A375 (cell line): Measurements from ENCODE around the gene GUK1. TPM values are rescaled to one million over a fixed set of nuclear protein-coding genes. Genes with fewer than 3 reads are reported as not detected.

Source experiments
- small RNA-seq: library from RNA; depleted of rRNA; stranded (forward); fragments of <200 nt; gene quantifications from one replicate; pipeline ENCODE3, GENCODE V24; 2014
- total RNA-seq: library from RNA; depleted of rRNA; stranded (reverse); fragments of >200 nt; shearing (Covaris generic); gene quantifications from 2 replicates; pipeline ENCODE4 v1.2.3, GENCODE V29; 2014; rRNA removed

Gene GUK1
- 342 and 456 TPM in 2 replicates for total RNA-seq

DNA sequence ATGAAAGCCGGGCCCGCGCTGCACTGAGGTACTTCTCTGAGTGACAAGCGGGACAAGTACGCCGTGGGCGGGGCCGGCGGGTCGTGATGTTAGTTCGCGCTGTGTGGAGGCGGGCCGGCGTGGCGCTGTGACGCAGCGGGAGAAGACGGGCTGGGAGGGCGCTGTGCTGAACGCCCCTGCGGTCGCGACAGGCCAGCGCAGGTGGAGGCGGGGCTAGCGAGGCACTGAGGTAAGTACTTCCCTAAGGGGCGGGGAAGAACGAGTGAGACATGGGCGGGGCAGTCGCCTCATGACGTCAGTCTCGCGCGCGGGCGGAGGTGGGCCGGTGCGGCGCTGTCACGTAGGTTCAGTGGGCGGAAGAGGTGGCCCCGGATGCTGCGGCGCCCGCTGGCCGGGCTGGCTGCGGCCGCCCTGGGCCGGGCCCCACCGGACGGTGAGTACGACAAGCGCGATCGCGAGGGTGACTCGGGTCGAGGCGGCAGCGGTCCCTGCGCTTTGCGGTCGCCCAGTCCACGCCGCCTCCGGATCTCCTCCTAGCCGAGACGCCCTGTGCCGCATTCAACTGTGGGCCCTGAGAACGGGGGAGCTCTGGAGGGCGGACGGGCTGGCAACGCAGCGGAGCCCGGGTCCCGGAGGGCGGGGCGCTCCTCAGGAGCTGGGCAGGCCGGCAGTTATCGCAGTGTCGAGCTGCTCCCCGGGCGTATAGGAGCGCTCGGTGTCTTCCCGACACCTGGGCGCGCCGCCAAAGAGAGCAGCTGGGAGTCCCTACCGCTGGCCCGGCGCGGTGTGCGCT lies at the start of gene GUK1:
TSS of gene GUK1 (plus strand) at position 349 of the 793 bp plus-strand sequence. CDS start at position 373, 24 bp downstream.

DNA sequence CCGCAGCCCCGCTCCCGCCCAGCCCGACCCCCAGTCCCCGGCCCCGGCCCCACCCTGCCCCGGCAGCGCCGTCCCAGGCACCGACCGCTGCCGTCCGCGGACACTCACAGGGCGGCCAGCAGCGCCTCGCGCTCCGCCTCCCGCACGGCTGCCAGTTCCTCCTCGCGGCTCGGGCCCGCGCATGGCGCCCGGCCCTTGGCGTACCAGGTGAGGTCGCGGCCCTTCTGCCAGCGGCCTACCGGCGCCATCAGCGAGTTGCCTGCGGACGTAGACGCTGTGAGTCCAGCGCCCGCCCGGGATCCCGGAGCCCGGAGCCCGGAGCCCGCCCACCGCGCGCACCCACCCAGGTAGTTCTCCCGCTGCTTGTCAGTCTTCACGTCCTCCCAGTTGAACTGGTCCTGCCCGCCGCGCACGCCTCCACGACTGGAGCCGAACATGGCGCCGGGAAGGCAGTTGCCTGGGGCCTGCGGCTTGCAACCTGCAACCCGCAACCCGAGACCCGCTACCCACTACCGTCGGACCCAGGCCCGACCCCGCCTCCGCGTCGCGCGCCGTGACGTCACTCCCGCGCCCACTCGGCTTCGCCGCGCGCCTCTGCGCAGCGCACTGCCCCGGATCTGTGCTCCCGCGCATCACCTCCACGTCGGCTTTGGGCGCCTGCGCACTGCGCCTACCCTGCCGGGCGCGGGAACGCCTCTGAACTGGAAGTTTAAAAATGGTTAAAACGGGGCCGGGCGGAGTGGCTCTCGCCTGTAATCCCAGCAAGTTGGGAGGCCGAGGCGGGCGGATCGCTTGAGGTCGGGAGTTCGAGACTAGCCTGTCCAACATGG lies 37.1 kb upstream of the GUK1 start, which contains the start of gene C1orf35:
TSS of gene C1orf35 (minus strand) at position 535 of the 830 bp plus-strand sequence. CDS start at position 437, 98 bp downstream.

DNA sequence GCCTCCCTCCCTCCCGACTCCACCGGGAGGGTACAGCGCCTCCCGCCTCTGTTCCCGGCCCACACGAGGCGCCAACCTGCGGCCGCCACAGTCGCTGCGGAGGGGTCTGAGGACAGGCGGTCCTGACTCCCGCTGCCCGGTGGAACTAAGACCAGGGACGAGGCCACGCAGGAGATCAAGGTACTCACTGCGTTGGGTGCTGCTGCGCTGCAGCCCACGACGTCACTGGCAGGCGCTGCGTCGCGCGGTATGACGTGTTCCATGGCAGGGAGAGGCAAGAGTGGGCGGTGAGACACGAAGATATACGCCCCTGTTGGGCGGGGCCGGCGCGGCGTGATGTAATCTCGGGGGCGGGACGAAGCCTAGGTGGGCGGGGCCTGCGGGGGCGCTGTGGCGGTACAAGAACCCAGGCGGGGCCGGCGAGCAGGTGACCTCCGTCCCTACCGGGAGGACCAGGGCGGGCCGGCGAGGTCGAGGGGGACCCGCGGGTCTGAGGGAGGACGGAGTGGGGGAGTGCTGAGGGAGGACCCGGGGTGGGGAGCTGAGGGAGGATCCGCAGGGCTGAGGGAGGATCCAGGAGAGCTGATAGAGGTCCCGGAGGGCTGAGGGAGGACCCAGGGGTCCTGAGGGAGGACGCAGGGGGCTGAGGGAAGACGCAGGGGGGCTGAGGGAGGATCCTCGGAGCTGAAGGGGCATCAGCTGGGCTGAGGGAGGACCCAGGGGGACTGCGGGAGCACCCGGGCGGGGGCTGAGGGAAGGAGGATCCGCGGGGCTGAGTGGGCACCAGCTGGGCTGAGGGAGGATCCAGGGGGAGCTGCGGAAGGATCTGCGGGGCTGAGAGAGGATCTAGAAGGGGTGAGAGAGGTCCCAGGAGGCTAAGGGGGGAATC lies 30.8 kb upstream of the GUK1 start, which contains the start of gene MRPL55:
TSS of gene MRPL55 (minus strand) at position 227 of the 889 bp plus-strand sequence. CDS start 1,039 bp downstream, outside the sequence.

DNA sequence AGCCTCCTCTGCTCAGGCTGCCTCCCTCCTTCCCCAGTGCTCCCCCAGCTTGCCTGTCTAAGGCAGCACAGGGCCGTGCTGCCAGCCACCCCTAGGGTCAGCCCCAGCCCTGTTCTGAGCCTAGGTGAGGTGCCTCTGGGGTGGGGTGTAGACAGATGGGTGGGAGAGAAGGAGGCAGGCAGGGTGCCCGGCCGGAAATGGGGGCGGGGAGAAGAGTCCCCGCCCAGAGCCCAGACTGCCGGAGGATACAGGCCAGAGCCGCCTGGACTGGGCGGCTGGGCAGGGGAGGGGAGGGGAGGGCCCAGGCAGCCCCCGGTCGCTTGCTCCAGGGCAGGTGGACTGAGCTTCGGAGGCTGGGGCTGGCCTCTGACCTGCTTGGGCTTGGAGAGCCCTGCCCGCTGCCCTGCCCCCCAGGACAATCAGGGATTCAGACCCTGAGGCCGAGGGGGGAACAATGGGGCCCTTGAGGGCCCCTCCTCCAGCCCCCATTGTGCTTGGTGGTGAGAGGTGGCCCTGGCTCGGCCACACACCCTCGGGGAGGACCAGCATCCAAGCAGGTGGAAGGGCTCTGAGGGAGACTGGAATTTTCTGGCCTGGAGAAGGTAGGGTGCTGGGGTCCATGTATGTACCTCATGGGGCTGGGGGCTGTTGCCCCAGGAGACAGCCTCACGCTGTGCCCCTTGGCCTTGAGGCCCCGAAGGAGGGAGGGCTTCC lies 9.5 kb downstream of the GUK1 start, which contains the start of gene GJC2:
TSS of gene GJC2 (plus strand) at position 525 of the 714 bp plus-strand sequence. CDS start 7,829 bp downstream, outside the sequence.

GRCh38 chr1:228165372-228166169 lies 25.5 kb downstream of the GUK1 start, which contains the start of gene IBA57:
IBA57 (plus strand) TSS chr1:228165804; CDS start chr1:228165817, 13 bp downstream.

Small RNA genes within 50 kb of the gene (small RNA-seq; reads per million reads assigned to genes)
- not detected for gene AL359510.1

Other genes with a start within 250 kb of the GUK1 start
- 0.72 and 0.83 TPM in 2 replicates for gene WNT9A, start 192.3 kb upstream of the GUK1 start, total RNA-seq
- gene WNT3A, start 133.3 kb upstream of the GUK1 start, total RNA-seq: not detected in 2 replicates
- gene ARF1, start 57.6 kb upstream of the GUK1 start, total RNA-seq: 259 and 295 TPM in 2 replicates
- 32.0 and 34.4 TPM in 2 replicates for gene C1orf35, start 37.0 kb upstream of the GUK1 start, total RNA-seq
- gene MRPL55, start 31.0 kb upstream of the GUK1 start, total RNA-seq: 121 and 136 TPM in 2 replicates
- gene GJC2, start 9.7 kb downstream of the GUK1 start, total RNA-seq: 3.1 and 3.3 TPM in 2 replicates
- gene IBA57, start 25.5 kb downstream of the GUK1 start, total RNA-seq: 9.6 and 10.7 TPM in 2 replicates
- gene OBSCN, start 67.8 kb downstream of the GUK1 start, total RNA-seq: 3.3 and 3.6 TPM in 2 replicates